GM21737 (cell line): ENCODE data around the gene SPOUT1.
"Not testable (repeated sequence)": the region's sequence is repeated elsewhere in the genome, so short reads cannot be mapped to it uniquely, and the experiment has no call there.

Source experiments
- ATAC-seq: cut with Tn5 transposase; IDR thresholded peaks from one replicate; pipeline ENCODE4 v1.9.1; 2021; ENCODE audit warnings: mild to moderate bottlenecking, moderate library complexity; ENCODE audit not compliant: unreplicated experiment

SPOUT1 gene, protein sequence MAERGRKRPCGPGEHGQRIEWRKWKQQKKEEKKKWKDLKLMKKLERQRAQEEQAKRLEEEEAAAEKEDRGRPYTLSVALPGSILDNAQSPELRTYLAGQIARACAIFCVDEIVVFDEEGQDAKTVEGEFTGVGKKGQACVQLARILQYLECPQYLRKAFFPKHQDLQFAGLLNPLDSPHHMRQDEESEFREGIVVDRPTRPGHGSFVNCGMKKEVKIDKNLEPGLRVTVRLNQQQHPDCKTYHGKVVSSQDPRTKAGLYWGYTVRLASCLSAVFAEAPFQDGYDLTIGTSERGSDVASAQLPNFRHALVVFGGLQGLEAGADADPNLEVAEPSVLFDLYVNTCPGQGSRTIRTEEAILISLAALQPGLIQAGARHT

DNA sequence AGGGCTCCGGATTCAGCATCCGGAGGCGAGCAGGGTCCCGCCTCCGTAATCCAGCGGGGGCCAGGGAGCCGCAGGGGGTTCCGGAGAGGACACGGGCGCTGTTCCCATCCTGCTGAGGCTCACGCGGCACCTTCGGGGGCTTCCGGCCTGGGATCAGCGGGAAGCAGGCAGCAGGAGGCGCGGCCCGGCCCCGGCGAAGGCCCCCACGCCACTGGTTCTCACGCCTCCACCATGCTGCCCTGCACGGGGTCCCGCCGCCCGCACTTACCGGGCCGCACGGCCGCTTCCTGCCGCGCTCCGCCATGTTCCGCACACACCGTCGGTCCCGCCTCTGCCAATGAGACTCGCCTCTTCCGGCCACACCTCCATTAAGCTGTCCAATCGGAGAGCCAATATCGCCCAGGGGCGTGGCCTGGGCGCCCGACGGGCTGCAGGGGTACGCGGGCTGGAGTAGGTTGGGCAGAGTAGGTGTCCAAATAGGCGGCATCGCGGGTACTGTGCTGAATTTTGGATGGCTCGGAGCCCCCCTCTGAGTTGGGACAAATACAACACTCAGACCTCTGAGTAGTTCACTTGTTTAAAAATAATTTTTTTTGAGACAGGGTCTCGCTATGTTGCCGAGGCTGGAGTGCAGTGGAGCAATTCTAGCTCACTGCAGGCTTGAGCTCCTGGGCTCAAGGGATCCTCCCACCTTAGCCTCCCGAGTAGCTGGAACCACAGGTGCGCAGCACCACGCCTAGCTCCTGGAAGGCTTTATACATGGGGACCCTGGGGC lies at the start of gene SPOUT1:
Gene SPOUT1 (minus strand): TSS at position 318 of the 775 bp plus-strand sequence. CDS start 14 bp downstream, at position 304.
- peak; percentile 98 for ATAC-seq

DNA sequence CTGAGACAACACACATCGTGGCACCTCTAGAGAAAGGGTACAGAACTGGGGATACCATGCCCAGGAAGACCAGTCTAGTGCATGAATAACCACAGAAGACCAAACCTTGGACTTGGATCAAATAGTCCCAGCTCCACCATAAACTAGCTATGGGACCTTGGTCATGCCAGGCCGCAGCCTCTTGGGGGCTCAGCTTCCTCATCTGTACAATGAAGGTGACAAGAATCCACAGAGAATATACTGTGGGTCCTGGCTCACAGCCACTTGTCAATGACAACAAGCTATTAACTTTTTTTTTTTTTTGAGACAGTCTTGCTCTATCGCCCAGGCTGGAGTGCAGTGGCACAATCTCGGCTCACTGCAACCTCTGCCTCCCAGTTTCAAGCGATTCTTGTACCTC lies 48.3 kb upstream of the SPOUT1 start:
- no peak for ATAC-seq

DNA sequence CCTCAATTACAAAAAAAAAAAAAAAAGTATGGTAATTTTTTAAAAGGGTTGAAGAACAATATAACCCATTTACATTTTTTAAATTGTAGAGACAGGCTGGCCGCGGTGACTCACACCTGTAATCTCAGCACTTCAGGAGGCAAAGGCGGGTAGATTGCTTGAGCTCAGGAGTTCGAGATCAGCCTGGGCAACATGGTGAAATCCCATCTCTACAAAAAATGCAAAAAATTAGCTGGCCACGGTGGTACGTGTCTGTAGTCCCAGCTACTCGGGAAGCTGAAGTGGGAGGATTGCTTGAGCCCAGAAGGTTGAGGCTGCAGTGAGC lies 41.3 kb upstream of the SPOUT1 start:
- not testable (repeated sequence) for ATAC-seq

DNA sequence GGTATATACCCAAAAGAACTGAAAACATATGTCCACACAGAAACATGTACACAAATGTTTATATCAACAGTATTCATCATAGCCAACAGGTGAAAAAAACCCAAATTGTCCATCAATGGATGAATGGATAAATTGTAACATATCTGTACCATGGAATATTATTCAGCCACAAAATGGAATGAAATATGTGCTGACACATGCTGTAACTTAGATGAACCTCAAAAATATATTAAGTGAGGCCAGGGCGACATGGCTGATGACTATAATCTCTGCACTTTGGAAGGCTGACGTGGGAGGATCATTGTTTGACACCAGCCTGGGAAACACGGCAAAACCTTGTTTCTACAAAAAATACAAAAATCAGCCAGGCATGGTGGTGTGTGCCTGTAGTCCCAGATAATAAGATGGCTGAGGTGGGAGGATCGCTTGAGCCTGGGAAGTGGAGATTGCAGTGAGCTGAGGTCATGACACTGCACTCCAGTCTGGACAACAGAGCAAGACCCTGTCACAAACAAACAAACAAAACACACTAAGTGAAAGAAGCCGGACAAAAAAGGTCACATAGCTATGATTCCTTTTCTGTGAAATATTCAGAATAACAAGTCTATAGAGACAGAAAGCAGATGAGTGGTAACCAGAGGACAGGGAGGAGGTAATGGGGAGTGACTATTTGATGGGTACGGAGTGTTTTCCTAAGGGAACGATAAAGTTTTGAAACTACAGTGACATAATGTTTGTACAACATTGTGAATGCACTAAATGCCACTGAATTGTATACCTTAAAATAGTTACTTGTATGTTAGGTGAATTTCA lies 40.7 kb upstream of the SPOUT1 start:
- no peak for ATAC-seq

DNA sequence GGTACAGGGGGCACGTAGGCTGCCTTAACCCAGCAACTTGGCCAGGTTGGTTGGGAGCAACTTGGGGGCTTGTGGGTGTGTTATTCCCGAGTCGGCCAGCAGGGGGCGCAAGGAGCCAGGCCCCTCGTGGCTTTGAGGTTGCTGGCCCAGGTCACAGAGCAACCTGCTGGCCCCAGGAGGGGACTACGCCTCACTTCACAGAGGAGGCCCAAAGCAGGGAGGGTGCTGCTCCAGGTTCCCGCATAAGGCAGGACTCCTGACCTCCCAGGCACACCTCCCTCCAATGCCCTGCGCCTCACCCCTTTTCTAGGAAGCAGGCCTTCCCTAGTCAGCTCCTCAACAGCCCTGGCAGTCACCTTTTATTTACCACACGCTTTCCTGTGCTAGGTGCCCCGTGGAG lies 34.1 kb upstream of the SPOUT1 start:
- peak; percentile 60 for ATAC-seq

DNA sequence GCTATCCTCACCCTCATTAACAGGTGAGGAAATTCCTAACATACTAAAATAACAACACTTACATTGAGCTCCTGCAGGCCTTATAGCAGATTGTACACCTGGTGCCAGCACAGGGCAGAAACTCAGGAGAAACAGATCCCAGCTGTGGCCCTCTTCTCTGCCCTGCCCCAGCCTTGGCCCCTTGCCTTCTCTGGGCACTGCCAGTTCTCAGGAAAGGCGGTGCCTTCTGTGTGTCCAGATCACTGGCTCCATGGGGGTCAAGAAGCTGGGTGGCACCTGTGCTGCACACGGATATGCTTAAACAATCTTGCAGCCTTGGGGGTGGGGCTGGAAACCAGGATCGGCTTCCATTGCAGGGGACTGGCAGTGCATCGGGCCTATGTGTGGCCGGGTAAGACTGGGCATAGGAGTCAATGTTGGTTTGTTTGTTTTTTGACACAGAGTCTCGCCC lies 32.8 kb upstream of the SPOUT1 start:
- ATAC-seq = no peak

DNA sequence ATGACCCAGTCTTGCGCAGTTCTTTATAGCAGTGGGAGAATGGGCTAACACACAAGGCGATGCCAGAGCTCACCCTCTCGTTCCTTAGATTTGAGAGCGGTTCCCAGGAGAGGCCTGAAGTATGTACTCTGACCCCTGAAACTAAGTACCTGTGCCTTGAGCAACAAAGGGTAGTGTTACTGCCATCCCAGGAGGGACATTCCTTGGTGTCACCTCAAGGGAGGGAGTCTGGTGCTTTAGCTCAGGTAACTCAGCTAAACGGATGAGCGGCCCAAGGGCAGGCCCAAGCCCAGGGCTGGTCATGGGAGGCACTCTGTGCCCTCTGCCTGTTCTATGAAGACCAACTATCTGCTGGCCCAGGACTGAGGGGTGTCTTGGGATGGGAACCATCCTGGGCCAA lies 31.9 kb upstream of the SPOUT1 start:
- ATAC-seq = no peak

DNA sequence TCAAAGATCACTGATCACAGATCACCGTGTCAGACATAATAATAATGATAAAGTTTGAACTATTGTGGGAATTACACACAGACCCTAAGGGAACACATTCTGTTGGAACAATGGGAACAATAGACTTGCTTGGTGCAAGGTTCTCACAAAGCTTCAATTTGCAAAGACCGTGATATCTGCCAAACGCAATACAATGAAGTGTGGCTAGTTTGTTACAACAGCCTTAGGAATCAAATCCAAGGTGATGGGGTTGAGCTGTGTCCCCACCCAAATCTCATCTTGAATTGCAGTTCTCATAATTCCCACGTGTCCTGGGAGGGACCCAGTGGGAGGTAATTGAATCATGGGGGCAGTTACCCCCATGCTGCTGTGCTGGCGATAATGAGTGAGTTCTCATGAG lies 31.3 kb upstream of the SPOUT1 start:
- no peak for ATAC-seq

DNA sequence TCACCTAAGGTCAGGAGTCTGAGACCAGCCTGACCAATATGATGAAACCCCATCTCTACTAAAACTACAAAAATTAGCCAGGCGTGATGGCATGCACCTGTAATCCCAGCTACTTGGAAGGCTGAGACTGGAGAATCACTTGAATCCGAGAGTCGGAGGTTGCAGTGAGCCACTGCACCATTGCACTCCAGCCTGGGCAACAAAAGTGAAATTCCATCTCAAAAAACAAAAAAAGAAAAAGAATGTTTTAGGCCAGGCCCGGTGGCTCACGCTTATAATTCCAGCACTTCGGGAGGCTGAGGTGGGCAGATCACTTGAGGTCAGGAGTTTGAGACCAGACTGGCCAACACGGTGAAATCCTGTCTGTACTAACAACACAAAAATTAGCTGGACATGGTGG lies 28.9 kb upstream of the SPOUT1 start:
- ATAC-seq = not testable (repeated sequence)

DNA sequence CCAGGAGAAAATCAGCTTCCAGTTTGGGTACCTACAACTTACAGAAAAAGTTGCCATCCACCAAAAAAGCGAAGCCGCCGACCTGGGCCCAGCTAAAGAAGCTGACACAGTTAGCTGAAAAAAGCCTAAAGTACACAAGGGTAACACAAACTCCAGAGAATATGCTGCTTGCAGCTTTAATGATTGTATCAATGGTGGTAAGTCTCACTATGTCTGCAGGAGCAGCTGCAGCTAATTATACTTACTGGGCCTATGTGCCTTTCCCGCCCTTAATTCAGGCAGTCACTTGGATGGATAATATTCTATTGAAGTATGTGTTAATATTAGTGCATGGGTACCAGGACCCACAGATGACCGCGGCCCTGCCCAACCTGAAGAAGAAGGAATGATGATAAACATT lies 24.9 kb upstream of the SPOUT1 start:
- not testable (repeated sequence) for ATAC-seq

DNA sequence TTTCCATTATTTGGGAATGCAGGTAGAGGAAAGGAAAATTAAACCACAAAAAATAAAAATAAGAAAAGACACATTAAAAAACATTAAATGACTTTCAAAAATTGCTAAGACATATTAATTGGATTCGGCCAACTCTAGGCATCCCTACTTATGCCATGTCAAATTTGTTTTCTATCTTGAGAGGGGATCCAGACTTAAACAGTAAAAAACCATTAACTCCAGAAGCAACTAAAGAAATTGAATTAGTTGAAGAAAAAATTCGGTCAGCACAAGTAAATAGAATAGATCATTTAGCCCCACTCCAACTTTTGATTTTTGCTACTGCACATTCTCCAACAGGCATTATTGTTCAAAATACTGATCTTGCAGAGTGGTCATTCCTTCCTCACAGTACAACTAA lies 23.1 kb upstream of the SPOUT1 start:
- ATAC-seq = not testable (repeated sequence)

DNA sequence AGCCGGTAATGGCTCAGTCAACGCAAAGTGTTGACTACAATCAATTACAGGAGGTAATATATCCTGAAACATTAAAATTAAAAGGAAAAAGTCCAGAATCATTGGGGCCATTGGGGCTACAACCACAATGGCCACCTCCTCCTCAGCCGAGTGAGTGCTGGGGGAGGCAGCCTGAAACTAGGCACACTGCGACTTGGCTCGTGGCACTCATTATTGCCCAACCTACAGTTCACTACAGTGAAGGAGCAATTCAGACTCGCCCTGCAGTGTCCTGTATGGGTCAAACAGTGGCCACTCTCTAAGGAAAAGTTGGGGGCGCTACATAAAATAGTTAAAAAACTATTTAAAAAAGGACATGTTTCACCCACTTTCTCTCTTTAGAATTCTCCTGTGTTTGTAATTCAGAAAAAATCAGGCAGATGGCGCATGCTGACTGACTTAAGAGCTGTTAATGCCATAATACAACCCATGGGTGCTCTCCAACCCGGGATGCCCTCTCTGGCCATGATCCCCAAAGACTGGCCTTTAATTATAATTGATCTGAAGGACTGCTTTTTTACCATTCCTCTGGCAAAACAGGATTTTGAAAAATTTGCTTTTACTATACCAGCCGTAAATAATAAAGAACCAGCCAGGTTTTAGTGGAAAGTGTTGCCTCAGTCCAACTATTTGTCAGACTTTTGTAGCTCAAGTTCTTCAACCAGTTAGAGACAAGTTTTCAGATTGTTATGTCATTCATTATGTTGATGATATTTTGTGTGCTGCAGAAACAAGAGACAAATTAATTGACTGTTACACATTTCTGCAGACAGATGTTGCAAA lies 22.4 kb upstream of the SPOUT1 start:
- ATAC-seq = not testable (repeated sequence)

DNA sequence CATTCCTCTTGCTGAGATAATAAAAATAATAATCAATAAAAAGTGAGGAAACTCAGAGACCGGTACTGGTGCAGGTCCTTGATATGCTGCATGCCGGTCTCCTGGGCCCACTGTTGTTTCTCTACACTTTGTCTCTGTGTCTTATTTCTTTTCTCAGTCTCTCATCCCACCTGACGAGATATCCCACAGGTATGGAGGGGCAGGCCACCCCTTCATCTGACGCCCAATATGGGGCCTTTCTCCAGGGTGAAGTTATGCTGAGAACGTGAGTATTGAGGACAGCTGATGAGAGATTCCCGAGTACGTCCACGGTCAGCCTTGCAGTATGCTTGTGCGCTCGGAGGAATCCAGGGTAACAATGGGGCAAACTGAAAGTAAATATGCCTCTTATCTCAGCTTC lies 21.4 kb upstream of the SPOUT1 start:
- ATAC-seq = not testable (repeated sequence)

DNA sequence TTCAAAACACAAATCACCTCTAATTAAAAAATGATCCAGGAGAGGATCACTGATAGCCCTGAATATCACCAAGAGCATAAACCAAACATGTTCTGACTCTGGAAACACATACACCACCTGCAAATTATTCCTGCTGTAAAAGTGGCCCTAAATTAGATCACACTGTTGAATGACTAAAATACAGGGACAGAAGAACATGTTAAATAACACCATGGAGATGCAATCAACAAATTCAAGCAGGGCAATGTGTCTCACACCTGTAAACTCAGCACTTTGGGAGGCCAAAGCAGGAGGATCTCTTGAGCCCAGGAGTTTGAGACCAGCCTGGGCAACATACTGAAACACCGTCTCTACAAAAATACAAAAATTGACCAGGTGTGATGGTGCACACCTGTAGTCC lies 18.2 kb upstream of the SPOUT1 start:
- ATAC-seq = no peak

DNA sequence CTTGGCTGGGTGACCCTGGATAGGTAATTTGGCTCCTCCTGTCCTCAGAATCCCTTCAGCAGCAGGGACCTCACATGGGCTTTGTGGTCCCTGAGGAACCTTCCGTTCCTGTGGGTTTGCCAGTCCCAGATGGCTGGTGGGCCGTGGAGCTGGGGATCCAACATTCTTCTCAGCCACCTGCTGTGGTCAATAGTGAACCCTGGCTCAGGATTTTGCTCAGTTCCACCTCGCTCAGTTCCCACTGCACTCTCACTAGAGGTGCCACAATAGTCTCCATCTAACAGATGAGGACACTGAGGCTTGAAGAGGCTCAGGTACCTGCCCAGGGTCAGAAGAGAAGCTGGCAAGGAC lies 17.1 kb upstream of the SPOUT1 start:
- ATAC-seq = no peak

DNA sequence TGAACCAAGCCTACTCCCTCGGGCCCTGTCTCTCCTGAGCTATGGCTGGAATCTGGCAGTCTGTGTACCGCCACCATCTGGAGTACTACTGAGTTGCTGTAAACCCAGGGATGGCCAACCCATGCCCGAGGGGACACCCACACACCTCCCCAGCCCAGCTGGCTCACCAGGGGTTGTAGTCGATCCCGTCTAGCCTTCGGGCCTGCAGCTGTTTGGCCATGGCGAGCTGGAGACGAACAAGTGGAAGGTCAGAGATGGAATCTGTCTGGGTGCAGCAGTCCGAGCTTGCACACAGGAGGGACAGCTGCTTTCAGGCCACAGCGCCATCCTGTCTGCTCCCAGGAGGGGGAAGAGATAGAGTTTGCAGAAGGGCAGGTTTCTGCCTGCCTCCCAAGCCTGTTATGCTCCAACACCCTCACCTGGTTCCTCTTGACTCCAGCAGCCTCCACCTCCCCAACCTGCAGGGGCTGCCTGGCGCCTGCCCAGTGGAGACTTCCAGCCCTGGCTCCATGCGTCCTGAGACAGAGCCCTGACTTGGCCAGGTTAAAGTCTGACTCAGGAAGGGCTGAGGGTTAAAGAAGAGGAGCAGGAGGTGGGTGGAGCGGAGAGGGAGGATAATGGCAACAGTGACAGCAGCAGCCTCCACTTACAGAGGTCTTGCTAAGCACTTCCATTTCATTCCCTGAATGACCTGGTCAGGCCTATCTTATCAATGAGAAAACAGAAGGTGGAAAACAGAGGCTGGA lies 15.8 kb upstream of the SPOUT1 start:
- ATAC-seq = no peak

DNA sequence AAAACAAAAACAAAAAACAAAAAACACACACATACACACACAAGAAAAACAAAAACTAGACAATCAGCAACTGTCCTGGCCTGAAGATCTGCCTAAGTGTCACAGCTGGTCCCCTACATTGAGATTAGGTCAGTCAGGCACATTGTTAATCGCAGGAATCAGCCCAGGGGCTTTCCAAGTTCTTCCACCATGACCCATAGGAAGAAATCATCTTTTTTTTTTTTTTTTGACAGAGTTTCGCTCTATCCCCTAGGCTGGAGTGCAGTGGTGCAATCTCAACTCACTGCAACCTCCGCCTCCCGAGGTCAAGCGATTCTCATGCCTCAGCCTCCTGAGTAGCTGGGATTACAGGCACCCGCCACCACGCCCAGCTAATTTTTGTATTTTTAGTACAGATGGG lies 13.6 kb upstream of the SPOUT1 start:
- ATAC-seq = not testable (repeated sequence)

DNA sequence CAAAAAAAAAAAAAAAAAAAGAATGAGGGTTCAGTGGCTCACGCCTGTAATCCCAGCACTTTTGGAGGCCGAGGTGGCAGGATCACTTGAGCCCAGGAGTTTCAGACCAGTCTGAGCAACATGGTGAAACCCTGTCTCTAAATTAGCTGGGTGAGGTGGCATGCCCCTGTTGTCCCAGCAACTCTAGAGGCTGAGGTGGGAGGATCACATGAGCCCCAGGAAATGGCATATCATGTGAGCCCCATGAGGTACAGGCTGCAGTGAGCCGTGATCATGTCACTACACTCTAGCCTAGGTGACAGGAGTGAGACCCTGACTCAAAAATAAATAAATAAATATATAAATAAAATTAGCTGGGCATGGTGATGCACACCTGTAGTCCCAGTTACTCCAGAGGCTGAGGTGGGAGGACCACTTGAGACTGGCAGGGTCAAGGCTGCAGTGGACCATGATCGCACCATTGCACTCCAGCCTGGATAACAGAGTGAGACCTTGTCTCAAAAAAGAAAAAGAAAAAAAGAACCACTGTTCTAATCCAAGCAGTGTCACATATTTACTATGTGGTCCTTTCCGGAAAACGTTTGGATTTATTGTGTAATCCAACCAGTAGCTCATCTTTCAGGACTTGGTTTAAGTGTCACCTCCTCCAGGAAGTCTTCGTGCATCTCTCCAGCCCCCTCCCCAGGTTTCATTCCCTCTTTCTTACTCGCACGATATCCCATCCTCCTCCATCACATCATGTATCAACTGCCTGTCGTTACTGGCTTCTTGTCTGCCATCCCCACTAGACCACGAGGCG lies 12.3 kb upstream of the SPOUT1 start:
- ATAC-seq = no peak

DNA sequence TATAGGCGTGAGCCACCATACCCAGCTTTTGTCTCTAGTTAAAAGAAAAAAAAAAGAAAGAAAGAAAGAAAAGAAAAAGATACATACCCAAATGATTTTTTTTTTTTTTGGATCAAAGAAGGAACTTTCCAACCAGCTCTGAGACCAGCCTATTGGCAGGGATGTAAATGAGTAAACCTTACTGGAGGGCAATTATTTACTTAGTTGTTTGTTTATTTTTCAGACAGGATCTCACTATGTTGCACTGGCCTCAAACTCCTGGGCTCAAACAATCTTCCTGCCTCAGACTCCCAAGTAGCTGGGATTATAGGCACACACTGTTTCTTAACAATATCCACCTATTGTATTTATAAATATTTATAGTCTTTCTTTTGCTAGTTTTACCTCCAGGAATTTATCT lies 10.9 kb upstream of the SPOUT1 start:
- ATAC-seq = no peak
